Islet of Langerhans (tissue), 1 donor: ENCODE data around the gene NKX2-4.
A peak's percentile ranks its signal among the peaks of the same experiment; 100 is the strongest.
"Not testable (repeated sequence)": the region's sequence is repeated elsewhere in the genome, so short reads cannot be mapped to it uniquely, and the experiment has no call there.

Experiments
- FAIRE-seq: peaks from one replicate; lab custom pipeline; 2011; peaks lifted over from hg19 to GRCh38; lab: Jason Lieb, UNC

The NKX2-4 gene

DNA sequence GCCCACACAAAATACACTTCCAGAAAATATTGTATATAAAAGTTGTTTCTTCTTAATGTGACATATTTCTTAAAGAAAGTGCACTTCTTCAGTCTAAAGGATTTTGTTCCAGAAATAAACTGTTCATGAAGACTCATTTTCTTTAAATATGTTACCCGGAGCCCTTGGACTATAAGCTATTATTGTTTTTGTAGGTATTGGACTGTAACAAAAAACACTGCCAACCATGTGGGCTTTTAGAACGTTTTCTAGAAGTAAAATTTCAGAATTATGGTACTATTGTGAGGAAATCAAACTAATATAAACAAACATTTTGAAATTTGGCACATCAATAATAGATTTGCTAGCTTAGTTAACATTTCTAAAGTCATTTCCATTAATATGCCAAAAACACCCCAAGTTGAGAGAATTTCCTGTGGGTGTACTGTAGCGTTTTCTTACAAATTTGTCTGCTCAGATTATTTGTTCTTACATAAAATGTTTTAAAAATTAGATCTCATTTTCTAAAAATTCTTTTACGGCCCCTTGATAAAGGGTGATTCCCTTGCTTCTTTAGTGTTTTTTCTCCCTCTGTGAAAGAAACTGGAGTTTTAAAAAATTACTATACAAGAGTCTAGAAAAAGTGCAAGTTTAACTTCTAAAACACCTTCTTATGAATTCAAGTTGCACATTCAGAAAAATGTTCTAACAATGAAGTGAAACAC, 3.4 kb downstream of the NKX2-4 start:
- FAIRE-seq: no peak

DNA sequence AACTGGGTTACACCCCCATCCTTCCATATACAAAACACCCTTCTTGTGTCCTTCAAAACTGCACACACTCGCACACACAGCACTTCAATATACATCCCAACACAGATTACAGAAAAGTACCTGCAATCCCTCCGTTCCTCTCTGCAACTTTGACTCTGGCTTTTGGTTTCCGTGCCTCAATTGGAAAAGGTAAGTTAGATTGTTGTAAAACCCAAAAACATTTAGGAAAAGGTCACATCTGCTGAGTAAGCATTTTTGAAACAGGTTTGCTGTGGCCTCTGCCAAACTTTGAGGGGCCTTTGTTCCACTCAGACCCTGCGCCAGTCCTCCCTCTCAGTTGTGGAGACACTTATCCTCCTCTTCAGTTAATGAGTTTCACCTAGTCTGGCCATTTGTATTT, 4.2 kb downstream of the NKX2-4 start:
- FAIRE-seq: no peak

DNA sequence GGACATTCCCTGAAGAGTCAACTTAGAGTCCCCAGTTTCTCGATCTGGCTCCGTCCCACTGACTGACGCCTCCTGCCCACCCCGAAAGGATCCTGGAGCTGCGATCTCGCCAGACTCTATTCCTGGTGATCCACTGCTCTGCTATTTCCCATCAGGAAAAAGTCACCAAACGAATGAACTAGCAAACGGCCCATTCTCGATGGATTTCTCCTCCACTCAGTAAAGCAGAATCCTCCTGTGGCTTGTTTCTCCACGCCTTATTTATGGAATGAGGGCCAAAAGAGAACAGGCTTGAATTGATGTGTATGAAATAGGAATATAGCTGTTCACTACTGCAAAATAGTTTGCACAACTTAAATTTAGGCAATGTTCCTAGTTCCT, 5.4 kb downstream of the NKX2-4 start:
- no peak for FAIRE-seq

DNA sequence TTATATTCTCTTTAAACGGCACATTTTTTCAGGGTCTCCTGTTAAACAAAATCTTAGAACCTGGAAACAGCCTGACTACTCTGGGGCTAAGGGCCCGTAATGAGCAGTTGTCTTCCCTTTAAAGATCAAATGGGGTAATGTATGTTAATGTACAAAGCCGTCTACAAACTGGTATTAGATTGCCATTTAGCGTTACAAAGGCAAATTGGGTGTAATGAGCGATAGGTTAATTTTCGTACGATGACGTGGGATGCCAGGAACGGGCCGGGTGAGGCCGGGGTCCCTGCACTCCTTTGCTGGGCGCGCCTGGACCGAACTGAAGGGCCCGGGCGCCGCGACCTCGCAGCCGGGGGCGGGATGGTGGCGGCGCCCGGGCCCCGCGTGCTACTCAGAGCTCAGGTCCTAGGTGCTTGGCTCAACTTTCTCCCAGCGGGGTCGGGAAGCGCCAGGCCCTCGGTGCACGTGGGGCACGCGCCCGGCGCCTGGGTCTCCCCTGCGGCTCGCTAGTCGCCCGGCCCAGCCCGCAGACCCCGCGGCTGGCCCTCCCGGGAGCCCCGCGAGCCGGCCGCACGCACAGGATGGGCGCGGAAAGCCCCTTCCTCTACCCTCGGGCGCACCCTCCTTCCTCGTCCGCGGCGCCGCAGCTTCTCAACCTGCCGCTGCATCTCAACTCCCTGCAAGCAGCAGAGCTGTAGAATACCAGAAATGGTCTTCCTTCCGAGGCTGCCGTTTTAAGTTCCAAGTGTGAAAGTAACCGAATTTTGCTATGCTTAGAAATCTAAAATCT, 5.9 kb downstream of the NKX2-4 start:
- FAIRE-seq: no peak

DNA sequence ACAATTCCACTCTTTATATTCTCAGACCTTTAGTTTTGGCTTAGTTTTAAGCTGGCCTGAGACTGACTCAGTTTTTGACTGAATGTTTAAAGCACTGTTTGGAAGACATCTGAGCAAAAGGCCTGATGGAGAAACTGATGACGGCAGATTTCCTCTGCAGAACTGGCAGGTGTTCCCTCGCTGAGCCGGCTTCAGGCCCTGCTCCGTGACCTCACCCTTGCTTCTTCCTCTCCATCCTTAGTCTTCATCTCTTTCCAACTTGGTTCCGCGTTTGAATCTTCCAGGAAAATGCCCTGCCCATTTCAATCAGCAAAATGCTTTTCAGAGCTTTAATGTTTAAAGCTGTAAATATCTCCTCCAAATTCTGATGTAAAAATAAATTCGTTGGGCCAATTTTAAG, 6.6 kb downstream of the NKX2-4 start:
- FAIRE-seq: no peak

DNA sequence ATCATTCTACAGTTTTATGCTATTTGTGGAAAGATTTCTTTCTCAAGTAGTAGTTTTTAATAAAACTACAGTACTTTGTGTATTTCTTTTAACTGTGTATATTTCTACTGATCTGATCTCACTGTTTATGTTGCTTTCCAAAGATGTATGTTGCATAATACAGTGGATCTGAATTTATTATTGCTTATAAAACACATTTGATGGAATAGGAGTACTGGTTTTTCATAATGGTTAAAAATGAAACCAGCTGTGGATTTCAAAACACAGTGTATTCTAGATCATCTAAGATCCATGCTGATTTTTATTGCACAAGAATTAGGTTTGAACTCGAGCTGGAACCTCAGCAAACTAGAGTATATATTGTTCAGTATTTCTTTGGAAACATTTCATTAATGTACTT, 8.0 kb downstream of the NKX2-4 start:
- FAIRE-seq: peak; percentile 84

DNA sequence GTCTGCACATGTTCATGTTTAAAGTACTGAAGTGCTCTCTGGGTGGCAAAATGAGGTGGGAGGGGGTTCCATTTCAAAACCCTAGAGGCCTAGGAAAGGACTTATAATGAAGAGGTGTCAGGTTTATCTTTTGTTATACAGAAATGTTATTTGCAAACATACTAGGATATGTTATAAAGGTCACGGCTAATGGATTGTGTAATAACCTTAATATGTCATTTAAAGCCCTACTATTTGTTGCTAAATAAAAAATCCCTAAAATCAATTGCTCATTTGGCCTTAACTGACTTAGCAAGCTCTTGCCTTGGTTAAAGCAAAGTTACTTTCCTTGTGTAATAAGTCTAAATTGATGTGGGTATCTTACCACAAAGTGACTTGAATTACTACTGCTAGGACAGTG, 8.8 kb downstream of the NKX2-4 start:
- FAIRE-seq: no peak

DNA sequence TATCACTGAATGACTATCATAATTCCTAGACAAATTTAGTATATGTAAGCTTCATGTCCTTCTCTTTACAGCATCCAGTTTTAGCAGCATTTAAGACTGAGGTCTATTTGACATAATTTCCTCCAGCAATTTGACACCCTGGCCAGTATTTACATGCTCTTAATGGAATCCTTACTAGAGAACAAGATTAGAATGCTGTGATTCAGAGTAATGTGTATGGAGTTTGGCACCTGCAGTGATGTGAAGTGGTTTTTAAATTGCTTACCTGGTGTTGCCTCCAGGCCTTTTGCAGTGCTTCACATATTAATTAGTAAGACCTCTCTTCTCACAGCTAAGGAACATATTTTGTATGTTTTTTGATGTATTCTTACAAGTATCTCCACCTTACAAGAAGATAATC, 9.8 kb downstream of the NKX2-4 start:
- FAIRE-seq: no peak

DNA sequence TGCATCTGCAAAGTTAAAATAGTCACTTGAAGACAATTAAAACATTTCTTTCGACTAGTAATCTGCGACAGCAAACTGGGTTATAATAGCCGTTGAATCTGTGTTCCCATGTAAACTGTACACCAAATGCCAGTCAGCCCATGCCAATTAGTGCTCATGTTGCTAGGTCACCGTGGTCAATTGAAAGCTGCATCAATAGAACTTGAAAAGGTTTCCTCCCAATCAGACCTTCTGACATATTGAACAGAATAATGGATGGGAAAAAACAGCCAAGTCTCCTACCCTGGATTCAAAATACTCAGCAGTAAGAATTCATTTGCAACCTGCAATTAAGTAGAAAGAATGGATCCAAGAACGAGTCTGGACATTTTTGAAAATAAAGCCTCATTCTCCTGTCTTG, 11.2 kb downstream of the NKX2-4 start:
- no peak for FAIRE-seq

DNA sequence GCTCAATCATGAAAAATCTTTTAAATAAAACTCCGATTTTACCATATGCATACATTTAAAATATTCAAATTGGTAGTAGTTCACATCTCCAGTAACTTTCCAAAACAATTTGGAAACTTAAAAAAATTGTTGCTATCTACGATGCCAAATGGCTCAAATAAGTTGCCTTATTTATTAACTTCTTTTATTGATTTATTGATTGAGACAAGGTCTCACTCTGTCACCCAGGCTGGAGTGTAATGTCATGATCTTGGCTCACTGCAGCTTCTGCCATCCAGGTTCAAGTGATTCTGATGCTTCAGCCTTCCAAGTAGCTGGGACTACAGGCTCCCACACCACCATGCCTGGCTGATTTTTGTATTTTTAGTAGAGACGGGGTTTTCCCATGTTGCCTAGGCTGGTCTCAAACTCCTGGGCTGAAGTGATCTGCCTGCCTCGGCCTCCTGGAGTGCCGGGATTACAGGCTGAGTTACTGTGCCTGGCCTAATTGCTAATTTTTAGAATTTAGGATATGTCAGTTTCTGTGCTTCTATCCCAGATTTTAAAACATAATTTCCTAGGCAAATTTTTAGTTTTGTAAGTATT, 12.9 kb downstream of the NKX2-4 start:
- FAIRE-seq: no peak

DNA sequence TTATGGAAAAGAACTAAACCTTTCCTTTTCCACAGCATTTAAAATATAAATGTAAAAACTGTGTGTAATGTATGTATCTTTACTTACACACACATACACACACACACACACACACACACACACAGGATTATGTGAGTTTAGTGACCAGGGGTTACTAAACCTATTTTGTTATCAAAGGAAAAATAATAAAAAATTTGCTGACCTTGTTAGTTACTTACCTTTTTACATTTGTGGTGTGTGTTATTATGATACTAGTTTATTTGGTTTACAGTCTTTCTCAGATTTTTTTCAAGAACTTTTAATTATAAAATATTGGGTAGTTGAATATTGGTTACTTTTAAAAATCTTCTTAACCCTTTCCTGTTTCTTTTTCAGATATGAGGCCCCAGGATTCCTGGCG, 15.7 kb downstream of the NKX2-4 start:
- FAIRE-seq: no peak

DNA sequence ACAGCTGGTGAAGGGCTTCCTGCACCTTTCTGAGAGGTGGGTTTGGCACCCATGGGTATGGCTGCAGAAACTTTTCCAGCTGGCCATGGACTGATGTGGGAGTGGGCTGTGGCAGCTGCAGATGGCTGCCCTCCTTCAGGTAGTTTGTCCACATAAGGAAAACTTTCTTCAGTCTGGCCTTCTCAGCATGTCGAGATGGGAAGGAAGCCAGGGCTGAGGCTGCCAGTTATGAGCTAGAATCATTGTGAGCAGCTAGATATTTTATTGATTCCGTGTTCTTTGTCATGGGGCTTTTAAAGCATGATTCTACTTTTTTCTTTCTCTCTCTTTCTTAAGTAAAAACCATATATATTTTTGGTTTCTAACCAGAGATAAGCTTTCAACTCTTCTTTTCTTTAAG, 16.6 kb downstream of the NKX2-4 start:
- peak; percentile 69 for FAIRE-seq

DNA sequence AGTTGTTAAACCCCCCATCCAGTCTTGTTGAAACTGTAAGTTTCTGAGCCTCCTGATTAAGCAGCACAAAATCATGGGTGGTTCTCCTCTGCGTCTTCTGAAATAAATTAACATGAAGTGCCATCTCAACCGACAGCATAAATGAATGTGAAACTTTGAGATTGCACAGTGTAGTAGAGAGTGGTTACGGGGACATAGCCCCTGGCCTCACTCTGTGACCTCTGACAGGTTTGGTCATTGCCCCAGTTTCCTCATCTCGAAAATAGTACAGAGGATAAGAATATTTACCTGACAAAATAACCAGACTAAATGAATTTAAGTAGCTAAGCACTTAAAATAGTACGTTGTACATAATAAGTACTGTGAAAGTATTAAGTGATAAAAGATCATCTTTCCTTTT, 19.1 kb downstream of the NKX2-4 start:
- FAIRE-seq: no peak

DNA sequence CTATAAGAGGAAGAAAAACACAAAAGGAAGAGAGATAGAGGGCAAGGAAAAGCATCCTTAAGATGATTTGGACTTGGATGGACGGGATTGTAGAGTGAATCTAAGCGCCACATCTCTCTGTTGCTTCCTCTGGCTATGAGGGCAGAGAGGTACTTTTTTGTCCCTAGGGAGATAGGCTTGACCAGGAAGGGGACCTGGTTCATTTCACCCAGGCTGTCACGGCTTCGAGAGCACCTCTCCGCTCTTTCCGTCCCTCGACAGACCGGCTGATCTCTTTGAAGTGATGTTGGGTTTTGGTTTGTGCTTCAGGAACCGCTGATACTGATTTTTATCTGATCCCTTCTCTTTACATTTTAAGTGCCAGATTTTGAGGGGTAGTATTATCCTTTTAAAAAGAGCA, 19.6 kb downstream of the NKX2-4 start:
- FAIRE-seq: no peak

DNA sequence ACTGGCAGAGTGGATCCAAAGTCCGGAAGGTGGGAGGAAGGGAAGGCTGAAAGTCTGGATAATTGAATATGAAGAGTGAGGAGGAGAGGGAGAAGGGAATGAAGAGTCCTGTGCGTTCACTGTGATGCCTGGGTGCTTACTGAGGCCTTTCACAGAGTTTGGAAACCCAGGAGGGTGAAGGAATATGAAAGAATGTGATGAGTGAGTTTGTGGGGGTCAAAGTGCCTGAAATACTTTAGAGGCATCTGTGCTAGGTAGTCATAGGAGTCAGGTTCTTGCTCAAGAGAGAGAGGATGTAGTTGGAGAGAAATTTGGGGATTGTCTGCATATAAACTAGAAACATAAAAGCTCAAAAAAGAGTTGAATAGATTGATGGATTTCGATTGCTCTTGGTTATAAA, 20.7 kb downstream of the NKX2-4 start:
- FAIRE-seq: no peak

DNA sequence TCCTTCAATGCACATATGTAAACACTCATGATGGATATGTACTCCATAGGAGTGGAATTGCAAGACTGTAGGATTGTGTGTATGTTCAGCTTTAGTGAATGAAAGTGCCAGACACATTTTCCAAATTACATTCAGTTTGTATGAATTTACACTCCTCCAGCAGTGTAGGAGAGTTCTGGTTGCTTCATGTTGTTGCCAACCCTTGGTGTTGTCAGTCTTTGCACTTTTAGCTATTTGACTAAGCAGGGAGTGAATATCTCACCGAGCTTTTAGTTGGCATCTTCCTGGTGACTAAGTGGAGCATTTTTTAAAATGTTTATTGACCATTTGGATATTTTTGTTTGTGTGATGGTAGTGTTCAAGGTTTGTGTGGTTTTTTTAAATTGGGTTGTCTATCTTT, 23.9 kb downstream of the NKX2-4 start:
- FAIRE-seq: no peak

DNA sequence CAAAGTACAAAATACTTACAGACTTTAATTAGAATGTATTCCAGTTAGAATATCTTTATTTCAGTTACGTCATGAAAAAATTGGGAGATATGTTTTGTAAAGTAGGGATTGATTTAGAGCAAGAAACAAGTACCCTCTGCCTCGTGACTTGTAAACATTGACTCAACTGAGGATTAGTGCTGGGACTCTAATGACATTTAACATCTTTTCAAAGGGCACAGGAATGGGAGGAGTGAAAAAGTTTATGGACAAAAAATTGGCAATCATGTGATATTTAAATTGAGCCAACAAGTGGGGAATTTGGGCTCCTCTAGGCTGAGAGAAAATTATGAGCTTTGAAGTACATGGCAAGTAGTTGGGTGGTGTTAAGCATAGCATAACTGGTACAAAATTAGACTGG, 25.3 kb downstream of the NKX2-4 start:
- no peak for FAIRE-seq

DNA sequence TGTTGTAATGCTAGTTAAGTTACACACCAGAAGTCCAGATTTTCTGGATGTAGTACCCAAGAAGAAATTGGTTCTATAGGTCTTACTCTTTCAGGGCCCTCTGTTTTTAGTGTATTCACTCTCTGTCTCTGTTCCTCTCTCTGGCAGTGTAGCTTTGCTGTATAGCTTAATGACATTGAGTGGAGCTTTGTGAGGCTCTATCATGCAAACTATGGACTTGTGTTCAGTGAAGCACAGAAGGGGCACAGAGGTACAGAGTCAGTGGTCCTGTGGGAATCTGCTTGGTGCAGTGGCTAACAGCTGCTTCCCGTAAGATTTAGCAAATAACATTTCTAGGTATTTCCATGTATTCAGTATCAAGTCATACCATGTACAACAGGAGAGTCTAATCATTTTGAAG, 26.1 kb downstream of the NKX2-4 start:
- FAIRE-seq: no peak

DNA sequence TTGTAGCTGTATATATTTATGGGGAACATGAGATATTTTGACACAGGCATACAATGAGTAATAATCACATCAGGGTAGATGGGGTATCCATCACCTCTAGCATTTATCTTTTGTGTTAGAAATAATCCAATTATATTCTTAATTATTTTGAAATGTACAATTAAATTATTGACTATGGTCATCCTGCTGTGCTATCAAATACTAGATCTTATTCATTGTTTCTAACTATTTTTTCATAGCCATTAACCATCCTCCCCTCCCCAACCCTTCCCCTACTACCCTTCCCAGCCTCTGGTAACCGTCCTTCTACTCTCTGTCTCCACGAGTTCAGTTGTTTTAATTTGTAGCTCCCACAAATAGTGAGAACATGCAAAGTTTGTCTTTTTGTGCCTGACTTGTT, 28.5 kb downstream of the NKX2-4 start:
- FAIRE-seq: no peak

DNA sequence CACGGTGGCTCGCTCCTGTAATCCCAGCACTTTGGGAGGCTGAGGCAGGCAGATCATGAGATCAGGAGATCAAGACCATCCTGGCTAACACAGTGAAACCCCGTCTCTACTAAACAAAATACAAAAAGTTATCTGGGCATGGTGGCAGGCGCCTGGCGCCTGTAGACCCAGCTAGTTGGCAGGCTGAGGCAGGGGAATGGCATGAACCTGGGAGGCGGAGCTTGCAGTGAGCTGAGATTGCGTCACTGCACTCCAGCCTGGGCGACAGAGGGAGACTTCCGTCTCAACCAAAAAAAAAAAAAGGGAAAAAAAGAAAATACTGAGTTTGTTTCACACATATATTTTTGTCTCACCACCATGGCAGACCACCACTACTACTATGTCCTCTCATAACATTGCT, 31.1 kb downstream of the NKX2-4 start:
- FAIRE-seq: not testable (repeated sequence)

DNA sequence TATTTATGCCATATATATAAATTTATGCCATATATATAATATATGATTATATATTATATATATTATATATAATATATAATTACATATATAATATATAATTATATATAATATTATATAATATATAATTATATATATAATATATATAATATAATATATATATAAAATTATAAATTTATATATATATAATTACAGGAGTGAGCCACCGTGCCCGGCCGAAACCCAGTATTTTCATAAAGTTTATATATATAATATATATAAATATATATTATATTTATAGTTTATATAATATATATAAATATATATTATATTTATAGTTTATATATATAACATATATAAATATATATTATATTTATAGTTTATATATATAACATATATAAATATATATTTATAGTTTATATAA, 31.6 kb downstream of the NKX2-4 start:
- FAIRE-seq: no peak

DNA sequence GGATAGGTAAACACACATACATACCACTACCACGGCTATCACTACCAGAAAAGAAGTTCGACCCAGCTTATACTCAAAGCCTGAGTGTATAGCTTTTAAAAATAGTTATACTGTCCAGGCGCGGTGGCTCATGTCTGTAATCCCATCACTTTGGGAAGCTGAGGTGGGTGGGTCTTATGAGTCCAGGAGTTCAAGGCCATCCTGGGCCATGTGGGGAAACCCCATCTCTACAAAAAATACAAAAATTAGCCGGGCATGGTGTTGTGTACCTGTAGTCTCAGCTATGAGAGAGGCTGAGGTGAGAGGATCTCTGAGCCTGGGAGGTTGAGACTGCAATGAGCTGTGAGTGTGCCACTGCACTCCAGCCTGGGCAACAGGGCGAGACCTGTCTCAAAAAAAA, 32.9 kb downstream of the NKX2-4 start:
- FAIRE-seq: no peak

DNA sequence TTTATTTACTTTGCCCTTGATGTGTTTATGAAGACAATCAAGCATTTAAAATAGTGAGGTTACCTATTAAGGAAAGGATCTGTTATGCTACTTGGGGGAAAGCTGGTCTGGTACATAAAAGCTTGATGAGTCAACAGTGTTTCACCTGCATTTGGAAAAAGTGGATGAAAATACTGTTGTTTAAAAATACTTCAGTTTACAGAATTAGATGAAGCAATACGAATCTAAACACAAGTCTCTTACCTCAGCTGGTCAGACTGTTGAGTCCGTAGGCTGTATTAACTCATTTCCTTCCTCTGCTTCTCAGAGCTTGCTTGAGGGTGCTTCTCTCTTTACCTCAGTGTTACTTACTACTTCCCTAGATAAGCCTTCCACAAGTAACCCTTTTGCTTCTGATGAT, 36.1 kb downstream of the NKX2-4 start:
- FAIRE-seq: no peak

DNA sequence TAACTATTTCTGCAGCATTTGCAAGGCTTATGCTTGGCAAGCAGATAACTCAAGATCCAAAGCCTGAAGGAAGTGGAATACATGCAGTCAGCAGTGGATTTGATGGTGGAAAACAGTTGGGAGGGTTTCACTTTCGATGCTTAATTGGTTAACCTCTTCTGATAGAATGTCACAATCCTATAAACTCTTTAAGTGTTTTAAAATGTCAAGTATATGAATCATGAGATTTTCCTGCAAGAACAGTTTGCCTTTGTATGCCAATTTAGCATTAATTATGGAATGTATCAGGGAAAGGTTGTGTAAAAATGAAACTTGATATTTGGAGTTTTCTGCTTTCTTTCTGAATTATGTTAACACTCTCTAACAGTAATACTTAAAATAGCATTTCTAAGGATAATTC, 36.6 kb downstream of the NKX2-4 start:
- FAIRE-seq: peak; percentile 33
